ENCODE data around the gene PDLIM4.

GRCh38 chr5:132207778-132208177, 49.7 kb upstream of the PDLIM4 start:
- no peak for TF ChIP-seq CTCF (conservative IDR thresholded peaks at IDR 0.05)
- no peak for TF ChIP-seq ZFX (IDR thresholded peaks at IDR 0.05)
